ENCODE measurements around the gene FFAR1. TPM values are rescaled to one million over a fixed set of nuclear protein-coding genes. Genes with fewer than 3 reads are reported as not detected.
A peak's percentile ranks its signal among the peaks of the same experiment; 100 is the strongest.

The FFAR1 gene
- total RNA-seq, 1 donor from 2014 or later: not detected

DNA sequence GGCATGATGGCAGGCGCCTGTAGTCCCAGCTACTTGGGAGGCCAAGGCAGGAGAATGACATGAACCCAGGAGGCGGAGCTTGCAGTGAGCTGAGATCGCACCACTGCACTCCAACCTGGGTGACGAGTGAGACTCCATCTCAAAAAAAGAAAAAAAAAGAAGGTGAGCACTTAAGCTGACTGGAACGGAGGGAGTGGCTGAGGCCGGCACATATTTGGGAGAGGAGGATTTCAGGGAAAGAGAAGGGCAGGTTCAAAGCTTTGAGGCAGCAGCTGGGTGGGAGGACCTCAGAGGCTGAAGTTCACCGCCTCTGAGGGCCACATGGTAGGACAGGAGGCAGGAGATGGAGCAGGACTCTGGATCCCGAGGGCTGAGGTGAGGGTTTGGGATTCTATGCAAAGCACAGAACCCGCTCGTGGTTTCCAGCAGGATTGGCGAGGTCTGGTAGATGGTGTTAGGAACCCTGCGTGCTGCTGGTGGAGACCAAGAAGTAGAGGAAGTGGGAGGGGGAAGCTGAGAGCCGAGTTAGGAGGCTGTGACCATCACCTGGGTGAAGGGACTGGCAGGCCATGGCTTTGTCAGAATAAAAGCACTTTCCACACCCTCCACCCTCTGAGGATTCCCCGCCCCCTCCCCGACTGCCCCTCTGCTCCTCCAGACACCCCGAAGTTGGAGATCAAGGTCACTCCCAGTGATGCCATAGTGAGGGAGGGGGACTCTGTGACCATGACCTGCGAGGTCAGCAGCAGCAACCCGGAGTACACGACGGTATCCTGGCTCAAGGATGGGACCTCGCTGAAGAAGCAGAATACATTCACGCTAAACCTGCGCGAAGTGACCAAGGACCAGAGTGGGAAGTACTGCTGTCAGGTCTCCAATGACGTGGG, 10.4 kb upstream of the FFAR1 start:
- intact Hi-C loops (cut with DNase I): no loop called here
- DNase-seq (ENCODE audit: low spot score) (no peak), ATAC-seq (no peak)

DNA sequence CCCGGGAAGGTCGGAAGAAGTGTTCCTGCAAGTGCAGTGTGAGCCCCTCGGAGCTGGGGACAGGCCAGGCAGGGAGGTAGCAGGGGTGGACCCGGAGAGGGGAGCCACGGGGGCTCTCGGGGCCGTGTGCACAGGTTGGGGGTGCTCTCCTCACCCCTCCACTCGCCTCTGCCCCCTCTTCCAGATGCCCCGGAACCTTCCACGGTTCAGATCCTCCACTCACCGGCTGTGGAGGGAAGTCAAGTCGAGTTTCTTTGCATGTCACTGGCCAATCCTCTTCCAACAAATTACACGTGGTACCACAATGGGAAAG, 9.8 kb upstream of the FFAR1 start:
- intact Hi-C loops (cut with DNase I): no loop called here
- DNase-seq (ENCODE audit: low spot score) (no peak), ATAC-seq (no peak)

DNA sequence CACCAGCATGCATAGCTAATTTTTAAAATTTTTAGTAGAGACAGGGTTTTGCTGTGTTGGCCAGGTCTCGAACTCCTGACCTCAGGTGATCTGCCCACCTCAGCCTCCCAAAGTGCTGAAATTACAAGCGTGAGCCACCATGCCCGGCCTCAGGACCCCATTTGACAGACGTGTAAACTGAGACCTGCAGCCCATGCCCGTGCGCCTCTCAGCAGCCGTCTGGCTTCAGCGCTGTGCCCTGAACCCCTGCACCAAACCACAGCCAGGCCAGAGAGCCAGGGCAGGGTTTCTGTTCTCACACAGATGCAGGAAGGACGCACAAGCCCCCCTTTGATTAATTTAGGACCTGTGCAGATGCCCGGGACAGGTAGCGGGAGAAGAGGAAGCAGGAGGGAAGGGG, 7.3 kb upstream of the FFAR1 start:
- ATAC-seq: no peak
- DNase-seq (ENCODE audit: low spot score): no peak
- intact Hi-C loops (cut with DNase I): no loop called here

- ATAC-seq (no peak), DNase-seq (ENCODE audit: low spot score) (no peak)
- intact Hi-C loops (cut with DNase I): no loop called here
Measured at GRCh38 chr19:35341006-35341405, 6.7 kb upstream of the FFAR1 start.

GRCh38 chr19:35341565-35342225, 6.0 kb upstream of the FFAR1 start:
- intact Hi-C loops (cut with DNase I): no loop called here
- DNase-seq (ENCODE audit: low spot score) (no peak), ATAC-seq (no peak)

GRCh38 chr19:35342430-35342829, 5.3 kb upstream of the FFAR1 start:
- DNase-seq (ENCODE audit: low spot score) (no peak), ATAC-seq (no peak)
- intact Hi-C loops (cut with DNase I): no loop called here

DNA sequence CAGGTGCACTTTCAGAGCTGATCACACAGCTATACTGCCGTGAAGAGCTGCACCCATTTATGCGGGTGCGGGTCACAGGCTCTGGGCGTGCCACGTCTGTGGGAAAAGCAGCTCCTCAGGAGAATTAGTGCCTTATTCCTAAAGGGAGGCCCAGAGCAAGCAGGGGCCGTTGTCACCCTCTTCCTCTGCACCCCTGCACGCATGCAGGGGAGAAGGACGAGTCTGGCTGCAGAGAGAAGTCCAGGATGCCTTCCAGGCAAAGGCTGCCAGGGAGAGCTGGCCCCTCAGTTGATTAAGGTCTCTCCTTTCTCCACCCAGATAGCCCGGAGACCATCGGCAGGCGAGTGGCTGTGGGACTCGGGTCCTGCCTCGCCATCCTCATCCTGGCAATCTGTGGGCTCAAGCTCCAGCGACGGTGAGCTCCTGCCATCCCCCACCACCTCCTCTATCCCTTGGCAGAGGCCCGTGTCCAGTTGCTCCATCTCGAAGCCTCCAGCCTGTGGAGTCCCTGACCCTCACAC, 3.1 kb upstream of the FFAR1 start:
- no peak for ATAC-seq
- intact Hi-C loops (cut with DNase I): no loop called here
- DNase-seq (ENCODE audit: low spot score): peak; percentile 42

GRCh38 chr19:35345671-35346111, 2.0 kb upstream of the FFAR1 start:
- DNase-seq (ENCODE audit: low spot score): peak; percentile 34
- intact Hi-C loops (cut with DNase I): no loop called here
- no peak for ATAC-seq

- DNase-seq (ENCODE audit: low spot score): peak; percentile 67
- ATAC-seq: peak; percentile 8
- intact Hi-C loops (cut with DNase I): no loop called here
Measured at GRCh38 chr19:35346193-35347052, 1.3 kb upstream of the FFAR1 start.

GRCh38 chr19:35347930-35348298, 212 bp downstream of the FFAR1 start:
- DNase-seq (ENCODE audit: low spot score): no peak
- intact Hi-C loops (cut with DNase I): no loop called here
- no peak for ATAC-seq

DNA sequence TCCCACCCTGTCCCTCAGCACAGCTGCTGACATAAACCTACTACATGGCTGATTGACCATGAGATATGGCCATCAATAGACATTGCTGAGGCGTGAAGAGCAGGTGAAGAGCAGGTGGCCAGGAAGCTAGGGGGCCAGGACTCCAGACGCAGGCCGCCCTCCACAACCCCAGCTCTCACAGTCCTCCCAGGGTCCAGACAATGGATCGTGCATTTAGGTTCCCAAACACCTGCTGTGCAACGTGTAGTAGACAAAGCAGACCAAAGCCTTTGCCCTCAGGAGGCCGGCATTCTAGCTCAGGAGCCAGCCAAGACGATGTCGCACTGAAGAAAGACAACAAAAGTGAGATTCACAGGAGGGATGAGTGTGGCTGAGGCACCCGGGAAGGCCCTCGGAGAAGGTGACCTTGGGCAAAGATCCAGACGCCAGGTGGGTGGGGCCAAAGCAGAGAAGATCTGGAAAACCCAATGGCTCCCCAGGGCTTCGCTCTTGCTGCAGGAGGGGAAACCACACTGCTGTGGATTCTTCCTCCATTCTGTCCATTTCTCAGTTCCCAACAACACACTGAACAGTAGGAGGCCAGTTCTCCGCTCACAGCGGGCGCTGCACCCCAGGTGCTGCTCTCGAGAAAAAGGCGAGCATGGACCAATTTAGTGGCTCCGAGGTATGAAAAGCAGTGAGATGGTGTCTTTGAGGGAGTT, 1.4 kb downstream of the FFAR1 start:
- peak; percentile 38 for DNase-seq (ENCODE audit: low spot score)

GRCh38 chr19:35349614-35350521, 2.2 kb downstream of the FFAR1 start:
- ATAC-seq (no peak), DNase-seq (ENCODE audit: low spot score) (peak; percentile 47)
- intact Hi-C loops (cut with DNase I): loop anchor here (5.0 kb wide), 1 partner anchor 147 kb away; no protein-coding TSS in a partner anchor

More for the DNA sequence above, 1.4 kb downstream of the FFAR1 start:
- ATAC-seq: no peak
- intact Hi-C loops (cut with DNase I): no loop called here

DNA sequence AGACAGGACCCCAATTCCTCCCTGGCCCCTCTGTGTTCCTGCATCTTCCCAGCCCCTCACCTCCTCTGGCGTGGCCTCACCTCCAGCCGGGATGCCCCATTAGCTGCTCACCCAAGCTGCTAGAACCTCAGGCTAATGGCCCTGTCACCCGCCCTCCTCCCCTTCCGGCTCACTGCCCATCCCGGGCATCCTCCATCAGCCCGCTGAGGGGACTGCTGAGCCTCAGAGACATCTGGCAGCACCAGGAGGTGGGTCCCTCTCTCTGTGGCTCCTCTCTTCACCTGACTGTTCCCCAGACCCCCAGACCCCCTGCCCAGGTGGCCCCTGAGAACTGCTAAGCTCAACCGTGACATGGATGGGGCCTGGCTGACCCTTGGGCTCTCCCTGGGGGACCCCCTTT, 2.9 kb downstream of the FFAR1 start:
- DNase-seq (ENCODE audit: low spot score): peak; percentile 42
- intact Hi-C loops (cut with DNase I): loop anchor here (5.0 kb wide), 1 partner anchor 147 kb away; no protein-coding TSS in a partner anchor
- ATAC-seq: no peak

GRCh38 chr19:35351411-35352176, 3.9 kb downstream of the FFAR1 start:
- ATAC-seq (no peak), DNase-seq (ENCODE audit: low spot score) (peak; percentile 45)
- intact Hi-C loops (cut with DNase I): loop anchor here (5.0 kb wide), 1 partner anchor 146 kb away; no protein-coding TSS in a partner anchor

DNA sequence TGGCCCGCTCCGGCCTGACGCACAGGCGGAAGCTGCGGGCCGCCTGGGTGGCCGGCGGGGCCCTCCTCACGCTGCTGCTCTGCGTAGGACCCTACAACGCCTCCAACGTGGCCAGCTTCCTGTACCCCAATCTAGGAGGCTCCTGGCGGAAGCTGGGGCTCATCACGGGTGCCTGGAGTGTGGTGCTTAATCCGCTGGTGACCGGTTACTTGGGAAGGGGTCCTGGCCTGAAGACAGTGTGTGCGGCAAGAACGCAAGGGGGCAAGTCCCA, 4.4 kb downstream of the FFAR1 start:
- no peak for ATAC-seq
- DNase-seq (ENCODE audit: low spot score): no peak
- intact Hi-C loops (cut with DNase I): loop anchor here (5.0 kb wide), 1 partner anchor 145 kb away; no protein-coding TSS in a partner anchor

GRCh38 chr19:35352448-35353304, 5.0 kb downstream of the FFAR1 start:
- ATAC-seq (peak; percentile 82), DNase-seq (ENCODE audit: low spot score) (peak; percentile 77)
- intact Hi-C loops (cut with DNase I): loop anchor here (5.0 kb wide), 1 partner anchor 145 kb away; no protein-coding TSS in a partner anchor
